OCI-LY1 (cell line): ENCODE results near the gene ZNF546.

Experiments
- H2AFZ ChIP-seq: fragments of 200-600 bp; sonication (generic), shearing (Covaris generic); 2 replicates; pipeline ENCODE4 v1.6.0; 2014; ENCODE audit warnings: antibody characterized with exemption, mild to moderate bottlenecking, low read length
- H3F3A ChIP-seq: fragments of 200-600 bp; sonication (generic), shearing (Covaris generic); 2 replicates; pipeline ENCODE4 v1.6.0; 2014; ENCODE audit warnings: mild to moderate bottlenecking, antibody characterized with exemption, low read length, moderate library complexity; ENCODE audit not compliant: insufficient read depth
- H3K27ac ChIP-seq: fragments of 200-600 bp; sonication (generic); 2 replicates; pipeline ENCODE4 v1.5.1; 2014; ENCODE audit warnings: low read length, mixed run types, mild to moderate bottlenecking, low read depth; ENCODE audit not compliant: poor library complexity, severe bottlenecking
- H3K27me3 ChIP-seq: fragments of 200-600 bp; sonication (generic); 2 replicates; pipeline ENCODE4 v1.6.0; 2014; ENCODE audit warnings: antibody characterized with exemption, mild to moderate bottlenecking, low read length, moderate library complexity; ENCODE audit not compliant: insufficient read depth
- H3K36me3 ChIP-seq: fragments of 200-600 bp; sonication (generic); 2 replicates; pipeline ENCODE4 v1.6.1; 2014; ENCODE audit warnings: mild to moderate bottlenecking, antibody characterized with exemption, low read length, moderate library complexity, mixed read lengths; ENCODE audit not compliant: insufficient read depth
- H3K4me1 ChIP-seq: fragments of 200-600 bp; sonication (generic); 2 replicates; pipeline ENCODE4 v1.5.1; 2014; ENCODE audit warnings: mild to moderate bottlenecking, low read length, moderate library complexity; ENCODE audit not compliant: insufficient read depth, severe bottlenecking
- H3K4me2 ChIP-seq: fragments of 200-600 bp; sonication (generic), shearing (Covaris generic); 2 replicates; pipeline ENCODE4 v1.6.1; 2014; ENCODE audit warnings: low read length
- H3K4me3 ChIP-seq: fragments of 200-600 bp; sonication (generic); 2 replicates; pipeline ENCODE4 v1.5.1; 2014; ENCODE audit warnings: low read length, low read depth, mild to moderate bottlenecking, mixed read lengths; ENCODE audit not compliant: poor library complexity, severe bottlenecking
- H3K79me2 ChIP-seq: fragments of 200-600 bp; shearing (Covaris generic); 2 replicates; pipeline ENCODE4 v1.6.1; 2016; ENCODE audit warnings: mixed run types, low read length, mixed read lengths; ENCODE audit not compliant: insufficient read depth
- H3K9ac ChIP-seq: fragments of 200-600 bp; sonication (generic), shearing (Covaris generic); 2 replicates; pipeline ENCODE4 v1.6.1; 2014; ENCODE audit warnings: mild to moderate bottlenecking, low read length, mixed read lengths
- H3K9me2 ChIP-seq: fragments of 200-600 bp; sonication (generic), shearing (Covaris generic); 2 replicates; pipeline ENCODE4 v1.6.1; 2014; ENCODE audit warnings: low read depth, mild to moderate bottlenecking, low read length, mixed read lengths
- H3K9me3 ChIP-seq: fragments of 200-600 bp; shearing (Covaris generic); 2 replicates; pipeline ENCODE4 v1.6.1; 2014; ENCODE audit warnings: low read length, mixed read lengths
- H4K20me1 ChIP-seq: fragments of 200-600 bp; sonication (generic), shearing (Covaris generic); 2 replicates; pipeline ENCODE4 v1.6.0; 2016; ENCODE audit warnings: mild to moderate bottlenecking, low read length; ENCODE audit not compliant: insufficient read depth
- EZH2 ChIP-seq: fragments of 200-600 bp; sonication (generic), shearing (Covaris generic); IDR thresholded peaks from 2 replicates; pipeline ENCODE4 v1.8.0; 2017; ENCODE audit warnings: borderline replicate concordance, mixed run types, mild to moderate bottlenecking, antibody characterized with exemption, low read length, moderate library complexity, mixed read lengths
- TF ChIP-seq, protein P1 (sequence below): fragments of 200-600 bp; sonication (generic), shearing (Covaris generic); IDR thresholded peaks from 2 replicates; pipeline ENCODE4 v1.5.1; 2017; ENCODE audit warnings: mild to moderate bottlenecking, antibody characterized with exemption, low read length, moderate library complexity, mixed read lengths

ZNF546 gene

GRCh38 chr19:39996218-39996810 lies 546 bp upstream of the ZNF546 start:
- Histone ChIP-seq H2AFZ (no peak overlapping the region), H3K4me2 (peak overlapping the region; percentile 93), H3K79me2 (peaks cover 11% of the 10 kb centered on the region), H3K36me3 (peaks cover 21% of the 10 kb centered on the region), H3K9ac (peak overlapping the region; percentile 74), H3F3A (no peaks in the 10 kb centered on the region), H3K4me3 (peak overlapping the region; percentile 71), H3K4me1 (peaks cover 19% of the 10 kb centered on the region), H3K27me3 (no peaks in the 10 kb centered on the region), H4K20me1 (no peaks in the 10 kb centered on the region), H3K9me2 (no peaks in the 10 kb centered on the region), H3K9me3 (peaks cover 19% of the 10 kb centered on the region), H3K27ac (peak overlapping the region; percentile 75)
- no peak for TF ChIP-seq EZH2
- TF ChIP-seq, protein P1, sequence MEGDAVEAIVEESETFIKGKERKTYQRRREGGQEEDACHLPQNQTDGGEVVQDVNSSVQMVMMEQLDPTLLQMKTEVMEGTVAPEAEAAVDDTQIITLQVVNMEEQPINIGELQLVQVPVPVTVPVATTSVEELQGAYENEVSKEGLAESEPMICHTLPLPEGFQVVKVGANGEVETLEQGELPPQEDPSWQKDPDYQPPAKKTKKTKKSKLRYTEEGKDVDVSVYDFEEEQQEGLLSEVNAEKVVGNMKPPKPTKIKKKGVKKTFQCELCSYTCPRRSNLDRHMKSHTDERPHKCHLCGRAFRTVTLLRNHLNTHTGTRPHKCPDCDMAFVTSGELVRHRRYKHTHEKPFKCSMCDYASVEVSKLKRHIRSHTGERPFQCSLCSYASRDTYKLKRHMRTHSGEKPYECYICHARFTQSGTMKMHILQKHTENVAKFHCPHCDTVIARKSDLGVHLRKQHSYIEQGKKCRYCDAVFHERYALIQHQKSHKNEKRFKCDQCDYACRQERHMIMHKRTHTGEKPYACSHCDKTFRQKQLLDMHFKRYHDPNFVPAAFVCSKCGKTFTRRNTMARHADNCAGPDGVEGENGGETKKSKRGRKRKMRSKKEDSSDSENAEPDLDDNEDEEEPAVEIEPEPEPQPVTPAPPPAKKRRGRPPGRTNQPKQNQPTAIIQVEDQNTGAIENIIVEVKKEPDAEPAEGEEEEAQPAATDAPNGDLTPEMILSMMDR, result no peak

DNA sequence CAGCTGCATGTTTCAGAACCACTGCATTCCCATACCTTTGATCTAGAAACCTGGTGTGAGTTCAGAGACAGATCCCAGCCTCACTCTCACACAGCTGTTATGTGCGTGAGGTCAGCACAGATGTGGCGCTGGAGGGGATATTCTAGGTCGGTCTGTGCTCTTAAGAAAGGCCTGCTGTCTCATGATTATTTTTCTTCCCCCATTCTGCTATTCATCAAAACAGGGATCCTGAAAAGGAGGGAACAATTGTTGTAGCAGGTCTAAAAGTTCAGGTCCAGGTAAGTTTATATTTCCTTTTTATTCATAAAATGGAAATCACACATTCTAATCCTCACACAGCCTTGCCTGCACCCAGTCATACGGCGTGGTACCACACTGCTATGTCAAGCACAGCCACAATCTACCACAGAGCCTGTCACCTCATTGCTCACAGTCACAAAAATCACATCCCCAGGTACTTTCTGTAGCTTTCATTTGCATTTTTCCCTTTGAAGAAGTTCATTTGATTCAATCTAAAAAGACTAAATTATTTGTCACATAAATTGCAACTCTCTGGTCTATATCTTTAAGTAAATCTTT lies 867 bp downstream of the ZNF546 start:
- Histone ChIP-seq H3K4me3 (peak overlapping the region; percentile 71), H3F3A (no peaks in the 10 kb centered on the region), H3K9ac (peak overlapping the region; percentile 74), H3K27ac (peak overlapping the region; percentile 75), H3K27me3 (no peaks in the 10 kb centered on the region), H3K79me2 (peaks cover 8% of the 10 kb centered on the region), H4K20me1 (no peaks in the 10 kb centered on the region), H3K9me3 (peaks cover 16% of the 10 kb centered on the region), H3K9me2 (no peaks in the 10 kb centered on the region), H2AFZ (0 out of 2 replicates have a peak overlapping the region, but pooled peaks have one; percentile 37), H3K4me2 (peak overlapping the region; percentile 93), H3K36me3 (peaks cover 21% of the 10 kb centered on the region), H3K4me1 (peaks cover 19% of the 10 kb centered on the region)
- TF ChIP-seq EZH2, result no peak
- TF ChIP-seq, protein P1, result no peak

GRCh38 chr19:39998501-39998900 lies 1.6 kb downstream of the ZNF546 start:
- H4K20me1 ChIP-seq, result no peaks in the 10 kb centered on the region
- H3K4me3 ChIP-seq, result no peak overlapping the region
- peaks cover 16% of the 10 kb centered on the region for H3K36me3 ChIP-seq
- H3K4me1 ChIP-seq, result peaks cover 19% of the 10 kb centered on the region
- TF ChIP-seq EZH2, result no peak
- TF ChIP-seq, protein P1, result no peak
- H3F3A ChIP-seq, result no peaks in the 10 kb centered on the region
- H3K27ac ChIP-seq, result no peak overlapping the region
- H3K9ac ChIP-seq, result no peak overlapping the region
- H3K27me3 ChIP-seq, result no peaks in the 10 kb centered on the region
- no peak overlapping the region for H2AFZ ChIP-seq
- peaks cover 8% of the 10 kb centered on the region for H3K9me3 ChIP-seq
- no peak overlapping the region for H3K4me2 ChIP-seq
- H3K79me2 ChIP-seq, result peaks cover 8% of the 10 kb centered on the region
- H3K9me2 ChIP-seq, result no peaks in the 10 kb centered on the region
